ENCODE data around the gene PCYT1A. TPM values are rescaled to one million over a fixed set of nuclear protein-coding genes. Genes with fewer than 3 reads are reported as not detected.
A peak's percentile ranks its signal among the peaks of the same experiment; 100 is the strongest.

The PCYT1A gene
- total and polyA plus RNA-seq, 2 donors (not counting 1 experiment from before 2014, with no cell fraction given), result 56.6 to 61.2 TPM

DNA sequence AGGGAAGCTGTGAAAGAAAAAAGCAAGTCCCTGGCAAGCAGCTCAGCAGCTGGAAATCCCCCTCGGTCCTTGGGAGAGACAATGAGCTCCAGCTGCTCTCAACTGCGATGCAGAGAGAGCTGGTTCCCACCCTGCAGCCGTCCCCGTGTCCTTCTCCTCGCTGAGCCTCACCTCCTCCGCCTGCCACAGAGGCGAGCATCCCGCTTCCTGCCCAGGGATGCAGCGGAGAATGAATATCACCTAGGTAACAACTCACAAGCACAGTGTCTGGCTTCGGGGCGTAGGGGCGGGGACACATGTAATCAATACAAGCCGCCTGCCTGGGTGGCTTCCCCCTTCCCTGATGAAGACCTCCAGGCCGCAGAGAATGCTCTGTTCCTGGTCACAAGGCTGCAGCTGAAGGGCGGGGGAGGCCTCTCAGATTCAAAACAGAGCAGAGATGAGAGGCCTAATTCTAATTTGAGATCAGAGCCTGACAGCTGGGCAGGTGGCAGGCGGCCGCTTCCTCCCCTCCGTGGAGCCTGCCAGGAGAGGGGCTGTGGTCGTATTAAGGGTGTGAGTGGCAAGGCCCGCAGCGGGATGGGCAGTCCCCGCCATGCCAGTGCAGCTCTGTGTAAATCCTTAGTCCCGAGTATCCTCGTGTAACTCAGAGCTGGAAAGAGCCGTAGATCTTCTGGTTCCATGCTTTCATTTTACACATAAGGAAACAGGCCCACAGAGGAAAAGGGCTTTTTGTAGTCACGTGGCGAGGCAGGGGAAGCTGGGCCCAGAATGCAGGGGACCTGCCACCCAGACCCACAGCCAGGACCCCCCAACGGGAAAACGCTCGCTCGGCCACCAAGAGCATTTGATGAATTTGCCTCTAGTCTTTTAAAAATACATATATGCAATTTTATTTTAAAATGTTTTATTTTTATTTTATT, 100.6 kb downstream of the PCYT1A start:
- no peaks in the 10 kb centered on the region for H3K79me2 ChIP-seq (ENCODE audit: control insufficient read depth, insufficient read depth, low read length)
- peaks cover 20 to 48% of the 10 kb centered on the region in 2 donors for H3K4me1 ChIP-seq (ENCODE audit: control insufficient read depth in 2 of 2, insufficient read depth in 2 of 2, low read length in 2 of 2)
- H3K27ac ChIP-seq (ENCODE audit: low read length in 2 of 2), result peak overlapping the region; percentile 83 to 85
- peaks cover 0 to 6% (median 0%) of the 10 kb centered on the region in 3 donors for H3K9me3 ChIP-seq (ENCODE audit: control extremely low read depth in 1 of 3, control insufficient read depth in 2 of 3, insufficient read depth in 1 of 3, low read length in 2 of 3)
- ChIA-PET CTCF (interaction anchor here (0.7 to 4.3 kb wide), 5 partner anchors 8 to 113 kb away, joined by 3 to 45 read pairs (median 5); no protein-coding TSS in a partner anchor), POLR2A (no interaction called here)
- H3K36me3 ChIP-seq (replicated peaks in 1 of 2; ENCODE audit: control extremely low read depth in 1 of 2, control insufficient read depth in 1 of 2, extremely low read depth in 1 of 2, insufficient read depth in 2 of 2, low read length in 1 of 2), result no peaks in the 10 kb centered on the region
- ATAC-seq (ENCODE audit: low read depth) (peak; percentile 62), DNase-seq (peak; percentile 62)
- intact Hi-C loops (cut with micrococcal nuclease), result no loop called here
- H3K27ac Mint-ChIP-seq, result peak overlapping the region; percentile 96
- H3K27me3 ChIP-seq (replicated peaks in 1 of 4; ENCODE audit: control extremely low read depth in 1 of 4, control insufficient read depth in 3 of 4, insufficient read depth in 4 of 4, low read length in 3 of 4), result no peaks in the 10 kb centered on the region
- H3K4me1 Mint-ChIP-seq, result peaks cover 37% of the 10 kb centered on the region
- H2AFZ ChIP-seq (ENCODE audit: insufficient read depth, low read depth, low read length, poor library complexity, severe bottlenecking), result peak overlapping the region; percentile 74
- no peaks in the 10 kb centered on the region for H3K9me3 Mint-ChIP-seq (ENCODE audit: insufficient read depth)
- H3K4me3 ChIP-seq (ENCODE audit: control extremely low read depth in 1 of 5, extremely low read depth in 1 of 5, insufficient read depth in 1 of 5, low read depth in 2 of 5, low read length in 4 of 5), result peak overlapping the region in 2 of 5 experiments; percentile 37 to 40
- peak overlapping the region; percentile 75 for H3K4me2 ChIP-seq (replicated peaks; ENCODE audit: low read depth, low read length, poor library complexity, severe bottlenecking)
- H3K27me3 Mint-ChIP-seq, result no peaks in the 10 kb centered on the region
- TF ChIP-seq, protein P1, sequence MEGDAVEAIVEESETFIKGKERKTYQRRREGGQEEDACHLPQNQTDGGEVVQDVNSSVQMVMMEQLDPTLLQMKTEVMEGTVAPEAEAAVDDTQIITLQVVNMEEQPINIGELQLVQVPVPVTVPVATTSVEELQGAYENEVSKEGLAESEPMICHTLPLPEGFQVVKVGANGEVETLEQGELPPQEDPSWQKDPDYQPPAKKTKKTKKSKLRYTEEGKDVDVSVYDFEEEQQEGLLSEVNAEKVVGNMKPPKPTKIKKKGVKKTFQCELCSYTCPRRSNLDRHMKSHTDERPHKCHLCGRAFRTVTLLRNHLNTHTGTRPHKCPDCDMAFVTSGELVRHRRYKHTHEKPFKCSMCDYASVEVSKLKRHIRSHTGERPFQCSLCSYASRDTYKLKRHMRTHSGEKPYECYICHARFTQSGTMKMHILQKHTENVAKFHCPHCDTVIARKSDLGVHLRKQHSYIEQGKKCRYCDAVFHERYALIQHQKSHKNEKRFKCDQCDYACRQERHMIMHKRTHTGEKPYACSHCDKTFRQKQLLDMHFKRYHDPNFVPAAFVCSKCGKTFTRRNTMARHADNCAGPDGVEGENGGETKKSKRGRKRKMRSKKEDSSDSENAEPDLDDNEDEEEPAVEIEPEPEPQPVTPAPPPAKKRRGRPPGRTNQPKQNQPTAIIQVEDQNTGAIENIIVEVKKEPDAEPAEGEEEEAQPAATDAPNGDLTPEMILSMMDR (IDR thresholded peaks at IDR 0.05), result no peak
- TF ChIP-seq EZH2 (IDR thresholded peaks at IDR 0.05; ENCODE audit: borderline replicate concordance, insufficient read depth, low read depth, low read length, poor library complexity, severe bottlenecking), result no peak
- 21% methylated on average over 21 of the region's 31 CpGs for WGBS (ENCODE audit: insufficient coverage)
- no peaks in the 10 kb centered on the region for H4K20me1 ChIP-seq (ENCODE audit: control insufficient read depth, insufficient read depth, low read length, poor library complexity, severe bottlenecking)
- peak overlapping the region; percentile 82 for H3K4me3 Mint-ChIP-seq
- peak overlapping the region; percentile 63 for H3K9ac ChIP-seq (ENCODE audit: low read length)

DNA sequence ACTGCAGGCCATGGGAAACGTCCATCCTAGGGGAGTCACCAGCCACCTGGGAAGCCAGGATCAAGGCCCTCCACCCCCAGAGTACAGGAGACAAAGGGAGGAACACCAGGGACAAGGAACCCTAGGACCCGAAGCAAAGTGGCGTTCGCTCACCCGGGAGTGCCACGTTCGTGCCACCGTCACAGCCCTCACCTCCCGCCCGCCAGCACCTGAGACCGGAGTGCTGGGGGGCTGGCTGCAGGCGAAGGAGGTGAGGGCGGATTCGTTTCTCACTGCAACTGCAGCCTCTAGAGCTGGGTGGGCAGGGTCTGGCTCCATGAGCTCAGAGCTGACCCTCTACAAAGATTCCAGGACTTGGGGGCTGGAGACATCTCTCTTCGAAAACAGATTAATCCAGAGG, 102.6 kb downstream of the PCYT1A start:
- H3K79me2 ChIP-seq (ENCODE audit: control insufficient read depth, insufficient read depth, low read length), result no peaks in the 10 kb centered on the region
- no peaks in the 10 kb centered on the region for H3K27me3 ChIP-seq (replicated peaks in 1 of 4; ENCODE audit: control extremely low read depth in 1 of 4, control insufficient read depth in 3 of 4, insufficient read depth in 4 of 4, low read length in 3 of 4)
- H3K4me3 Mint-ChIP-seq, result no peak overlapping the region
- H3K27ac Mint-ChIP-seq, result no peak overlapping the region
- H2AFZ ChIP-seq (ENCODE audit: insufficient read depth, low read depth, low read length, poor library complexity, severe bottlenecking), result no peak overlapping the region
- peaks cover 17 to 47% of the 10 kb centered on the region in 2 donors for H3K4me1 ChIP-seq (ENCODE audit: control insufficient read depth in 2 of 2, insufficient read depth in 2 of 2, low read length in 2 of 2)
- WGBS (ENCODE audit: insufficient coverage), result 98% methylated on average over 14 of the region's 15 CpGs
- no peak for DNase-seq
- no peak overlapping the region for H3K4me3 ChIP-seq (ENCODE audit: control extremely low read depth in 1 of 5, extremely low read depth in 1 of 5, insufficient read depth in 1 of 5, low read depth in 2 of 5, low read length in 4 of 5)
- CTCF ChIA-PET, result interaction anchor here (2.1 to 4.3 kb wide), 2 partner anchors 10 to 111 kb away, joined by 5 to 45 read pairs; no protein-coding TSS in a partner anchor
- H3K4me1 Mint-ChIP-seq, result peaks cover 35% of the 10 kb centered on the region
- H3K27ac ChIP-seq (ENCODE audit: low read length in 2 of 2), result no peak overlapping the region
- TF ChIP-seq, protein P1 (IDR thresholded peaks at IDR 0.05), result no peak
- no peak for TF ChIP-seq EZH2 (IDR thresholded peaks at IDR 0.05; ENCODE audit: borderline replicate concordance, insufficient read depth, low read depth, low read length, poor library complexity, severe bottlenecking)
- H3K9me3 Mint-ChIP-seq (ENCODE audit: insufficient read depth), result no peaks in the 10 kb centered on the region
- H4K20me1 ChIP-seq (ENCODE audit: control insufficient read depth, insufficient read depth, low read length, poor library complexity, severe bottlenecking), result no peaks in the 10 kb centered on the region
- no peak overlapping the region for H3K9ac ChIP-seq (ENCODE audit: low read length)
- intact Hi-C loops (cut with micrococcal nuclease), result loop anchor here (5.0 kb wide), 1 partner anchor 68 kb away; no protein-coding TSS in a partner anchor
- ATAC-seq (ENCODE audit: low read depth), result no peak
- H3K36me3 ChIP-seq (replicated peaks in 1 of 2; ENCODE audit: control extremely low read depth in 1 of 2, control insufficient read depth in 1 of 2, extremely low read depth in 1 of 2, insufficient read depth in 2 of 2, low read length in 1 of 2), result no peaks in the 10 kb centered on the region
- H3K4me2 ChIP-seq (replicated peaks; ENCODE audit: low read depth, low read length, poor library complexity, severe bottlenecking), result no peak overlapping the region
- POLR2A ChIA-PET, result no interaction called here
- peaks cover 0 to 6% (median 0%) of the 10 kb centered on the region in 3 donors for H3K9me3 ChIP-seq (ENCODE audit: control extremely low read depth in 1 of 3, control insufficient read depth in 2 of 3, insufficient read depth in 1 of 3, low read length in 2 of 3)
- no peaks in the 10 kb centered on the region for H3K27me3 Mint-ChIP-seq

Measured in B cell (primary cell).